ENCODE measurements around the gene MS4A15.
"Not testable (repeated sequence)": the region's sequence is repeated elsewhere in the genome, so short reads cannot be mapped to it uniquely, and the experiment has no call there.

MS4A15 gene

GRCh38 chr11:60754887-60755286 is 1.8 kb upstream of the MS4A15 start:
- DNase-seq (ENCODE audit: low read depth): no peak

GRCh38 chr11:60757231-60757800 is 649 bp downstream of the MS4A15 start:
- DNase-seq (ENCODE audit: low read depth): no peak

- DNase-seq (ENCODE audit: low read depth): not testable (repeated sequence)
These were observed 2.0 kb downstream of the MS4A15 start for GRCh38 chr11:60758671-60759070.

GRCh38 chr11:60759438-60760225 is 3.0 kb downstream of the MS4A15 start:
- DNase-seq (ENCODE audit: low read depth): not testable (repeated sequence)

GRCh38 chr11:60761436-60762190 is 4.9 kb downstream of the MS4A15 start:
- no peak for DNase-seq (ENCODE audit: low read depth)

- no peak for DNase-seq (ENCODE audit: low read depth)
These were observed 6.4 kb downstream of the MS4A15 start for GRCh38 chr11:60762851-60763691.

- no peak for DNase-seq (ENCODE audit: low read depth)
These were observed 7.2 kb downstream of the MS4A15 start for GRCh38 chr11:60763692-60764369.

GRCh38 chr11:60764879-60765278 is 8.2 kb downstream of the MS4A15 start:
- no peak for DNase-seq (ENCODE audit: low read depth)

GRCh38 chr11:60765355-60765754 is 8.7 kb downstream of the MS4A15 start:
- no peak for DNase-seq (ENCODE audit: low read depth)

- DNase-seq (ENCODE audit: low read depth): no peak
These were observed 9.9 kb downstream of the MS4A15 start for GRCh38 chr11:60766547-60766946.

GRCh38 chr11:60767388-60767811 is 10.7 kb downstream of the MS4A15 start:
- no peak for DNase-seq (ENCODE audit: low read depth)

GRCh38 chr11:60768202-60768601 is 11.5 kb downstream of the MS4A15 start:
- no peak for DNase-seq (ENCODE audit: low read depth)

- DNase-seq (ENCODE audit: low read depth): no peak
These were observed 12.6 kb downstream of the MS4A15 start for GRCh38 chr11:60769273-60769672.

- DNase-seq (ENCODE audit: low read depth): no peak
These were observed 13.1 kb downstream of the MS4A15 start for GRCh38 chr11:60769811-60770210.

- DNase-seq (ENCODE audit: low read depth): no peak
These were observed 14.5 kb downstream of the MS4A15 start for GRCh38 chr11:60771146-60771545.

GRCh38 chr11:60771879-60772525 is 15.3 kb downstream of the MS4A15 start:
- DNase-seq (ENCODE audit: low read depth): no peak

GRCh38 chr11:60772666-60773065 is 16.0 kb downstream of the MS4A15 start:
- DNase-seq (ENCODE audit: low read depth): no peak

- no peak for DNase-seq (ENCODE audit: low read depth)
These were observed 18.1 kb downstream of the MS4A15 start for GRCh38 chr11:60774726-60775125.

- DNase-seq (ENCODE audit: low read depth): peak; percentile 59
These were observed 18.8 kb downstream of the MS4A15 start for GRCh38 chr11:60775420-60775961.

- DNase-seq (ENCODE audit: low read depth): no peak
These were observed 19.5 kb downstream of the MS4A15 start for GRCh38 chr11:60776167-60776566.

GRCh38 chr11:60777106-60777505 is 20.4 kb downstream of the MS4A15 start:
- no peak for DNase-seq (ENCODE audit: low read depth)

All from activated T-helper 1 cell treated with Interleukin-2 at 50 U/mL for 16 hours (primary cell).